ENCODE results near the gene TRABD2B. TPM values are rescaled to one million over a fixed set of nuclear protein-coding genes. Genes with fewer than 3 reads are reported as not detected.

The TRABD2B gene
- total and polyA plus RNA-seq, 2 experiments from 2014 or later, result not detected

DNA sequence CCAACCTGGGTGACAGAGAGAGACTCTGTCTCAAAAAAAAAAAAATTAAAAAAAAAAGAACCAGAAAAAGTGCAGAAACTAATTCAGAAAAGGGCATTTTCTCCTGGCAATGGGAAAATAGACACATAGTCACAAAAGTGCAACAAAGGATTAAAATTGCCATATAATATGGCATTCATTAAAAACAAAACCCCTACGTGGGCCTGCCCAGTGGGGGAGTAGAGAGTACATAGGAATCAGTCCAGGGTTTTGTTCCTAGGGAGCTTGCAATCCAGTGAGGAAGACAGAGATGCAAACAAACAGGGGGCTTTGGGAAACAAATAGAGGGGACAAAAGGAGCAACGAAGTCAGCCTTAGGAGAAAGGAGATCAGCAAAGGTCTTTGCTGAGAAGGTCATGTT is 4.5 kb upstream of the TRABD2B start:
- in situ Hi-C loops (cut with MboI), result no loop called here
- no peak overlapping the region for H3K4me2 ChIP-seq (ENCODE audit: unreplicated experiment)
- TF ChIP-seq EZH2 (IDR thresholded peaks at IDR 0.05; ENCODE audit: insufficient read depth, poor library complexity, severe bottlenecking) (no peak), EZH2phosphoT487 (IDR thresholded peaks at IDR 0.05; ENCODE audit: insufficient read depth, low read depth) (no peak)
- H3K4me1 ChIP-seq (ENCODE audit: insufficient read depth), result no peaks in the 10 kb centered on the region
- no peaks in the 10 kb centered on the region for H3K9me3 ChIP-seq (ENCODE audit: low read depth)
- peaks cover 48% of the 10 kb centered on the region for H3K27me3 ChIP-seq (replicated peaks; ENCODE audit: insufficient read depth)
- no peak overlapping the region for H3K9ac ChIP-seq
- H3K79me2 ChIP-seq (ENCODE audit: insufficient read depth), result no peaks in the 10 kb centered on the region
- H4K20me1 ChIP-seq (ENCODE audit: insufficient read depth), result no peaks in the 10 kb centered on the region
- 21 to 36% methylated on average over 2 of the region's 2 CpGs for WGBS, 2 experiments (ENCODE audit: low coverage in 1 of 2, low lambda C conversion rate in 2 of 2, missing lambda C conversion rate in 2 of 2)
- no peaks in the 10 kb centered on the region for H3K36me3 ChIP-seq (ENCODE audit: low read depth)
- H3K9me2 ChIP-seq (ENCODE audit: insufficient read depth), result no peaks in the 10 kb centered on the region
- H3K4me3 ChIP-seq, result no peak overlapping the region
- no peak overlapping the region for H2AFZ ChIP-seq
- no peaks in the 10 kb centered on the region for H3F3A ChIP-seq (ENCODE audit: insufficient read depth)
- H3K27ac ChIP-seq, result no peak overlapping the region
- no peak for DNase-seq

DNA sequence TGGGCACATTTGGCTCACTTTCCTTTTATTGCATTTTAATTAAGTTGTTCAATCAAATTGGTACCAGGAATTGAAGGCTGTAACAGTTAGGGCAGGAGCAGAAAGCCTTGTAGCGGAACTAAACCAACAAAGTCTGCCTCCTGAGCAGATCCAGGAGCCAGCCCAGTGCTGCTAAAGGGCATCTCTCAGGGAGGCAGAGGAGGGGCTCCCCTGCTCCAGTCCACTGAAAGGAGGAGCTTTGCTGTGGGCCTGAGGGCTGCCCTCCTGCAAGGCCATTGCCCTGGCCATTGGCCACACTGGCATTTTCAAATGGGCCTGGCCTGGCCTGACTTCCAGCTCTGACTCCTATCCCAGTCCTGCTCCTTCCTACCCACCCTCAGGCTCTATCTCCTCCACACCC is 3.7 kb upstream of the TRABD2B start:
- Histone ChIP-seq H3K9me2 (ENCODE audit: insufficient read depth) (no peaks in the 10 kb centered on the region), H3K4me2 (ENCODE audit: unreplicated experiment) (no peak overlapping the region), H3K36me3 (ENCODE audit: low read depth) (no peaks in the 10 kb centered on the region), H2AFZ (no peak overlapping the region), H3K27me3 (replicated peaks; ENCODE audit: insufficient read depth) (peaks cover 50% of the 10 kb centered on the region), H3K79me2 (ENCODE audit: insufficient read depth) (no peaks in the 10 kb centered on the region), H3K27ac (no peak overlapping the region), H3K4me1 (ENCODE audit: insufficient read depth) (no peaks in the 10 kb centered on the region), H3K9me3 (ENCODE audit: low read depth) (no peaks in the 10 kb centered on the region), H4K20me1 (ENCODE audit: insufficient read depth) (no peaks in the 10 kb centered on the region), H3K9ac (no peak overlapping the region), H3F3A (ENCODE audit: insufficient read depth) (no peaks in the 10 kb centered on the region), H3K4me3 (no peak overlapping the region)
- TF ChIP-seq EZH2 (IDR thresholded peaks at IDR 0.05; ENCODE audit: insufficient read depth, poor library complexity, severe bottlenecking), result no peak
- TF ChIP-seq EZH2phosphoT487 (IDR thresholded peaks at IDR 0.05; ENCODE audit: insufficient read depth, low read depth), result no peak
- in situ Hi-C loops (cut with MboI), result no loop called here
- 81 to 87% methylated on average over 1 of the region's 1 CpG for WGBS, 2 experiments (ENCODE audit: low coverage in 1 of 2, low lambda C conversion rate in 2 of 2, missing lambda C conversion rate in 2 of 2)
- DNase-seq, result no peak

DNA sequence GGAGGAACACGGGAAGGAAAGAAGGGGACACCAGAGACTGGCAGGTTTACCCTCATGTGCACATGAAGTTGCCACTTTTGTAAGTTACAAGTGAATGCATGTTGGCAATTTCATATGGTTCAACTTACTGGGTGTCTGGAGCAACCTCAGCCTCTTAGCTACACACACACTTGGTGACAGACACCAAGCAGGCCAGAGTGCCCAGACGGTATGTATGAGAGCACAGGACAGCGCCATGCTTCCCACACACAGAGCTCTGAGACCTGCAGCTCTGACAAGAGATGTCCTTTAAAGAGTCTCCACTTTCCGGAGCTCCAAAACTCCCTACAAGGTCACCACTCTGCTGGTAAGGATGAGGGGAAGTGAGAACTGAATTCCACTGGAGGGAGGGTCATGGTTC is 1.9 kb upstream of the TRABD2B start:
- peaks cover 64% of the 10 kb centered on the region for H3K27me3 ChIP-seq (replicated peaks; ENCODE audit: insufficient read depth)
- no peak overlapping the region for H3K27ac ChIP-seq
- H3K9me3 ChIP-seq (ENCODE audit: low read depth), result no peaks in the 10 kb centered on the region
- DNase-seq, result no peak
- H3K79me2 ChIP-seq (ENCODE audit: insufficient read depth), result no peaks in the 10 kb centered on the region
- in situ Hi-C loops (cut with MboI), result no loop called here
- TF ChIP-seq EZH2phosphoT487 (IDR thresholded peaks at IDR 0.05; ENCODE audit: insufficient read depth, low read depth), result no peak
- TF ChIP-seq EZH2 (IDR thresholded peaks at IDR 0.05; ENCODE audit: insufficient read depth, poor library complexity, severe bottlenecking), result no peak
- H4K20me1 ChIP-seq (ENCODE audit: insufficient read depth), result no peaks in the 10 kb centered on the region
- WGBS, 2 experiments (ENCODE audit: low coverage in 1 of 2, low lambda C conversion rate in 2 of 2, missing lambda C conversion rate in 2 of 2), result 79 to 80% methylated on average over 4 of the region's 4 CpGs
- H2AFZ ChIP-seq, result no peak overlapping the region
- no peak overlapping the region for H3K4me3 ChIP-seq
- no peak overlapping the region for H3K4me2 ChIP-seq (ENCODE audit: unreplicated experiment)
- H3K9me2 ChIP-seq (ENCODE audit: insufficient read depth), result no peaks in the 10 kb centered on the region
- no peak overlapping the region for H3K9ac ChIP-seq
- no peaks in the 10 kb centered on the region for H3K36me3 ChIP-seq (ENCODE audit: low read depth)
- H3K4me1 ChIP-seq (ENCODE audit: insufficient read depth), result no peaks in the 10 kb centered on the region
- no peaks in the 10 kb centered on the region for H3F3A ChIP-seq (ENCODE audit: insufficient read depth)

DNA sequence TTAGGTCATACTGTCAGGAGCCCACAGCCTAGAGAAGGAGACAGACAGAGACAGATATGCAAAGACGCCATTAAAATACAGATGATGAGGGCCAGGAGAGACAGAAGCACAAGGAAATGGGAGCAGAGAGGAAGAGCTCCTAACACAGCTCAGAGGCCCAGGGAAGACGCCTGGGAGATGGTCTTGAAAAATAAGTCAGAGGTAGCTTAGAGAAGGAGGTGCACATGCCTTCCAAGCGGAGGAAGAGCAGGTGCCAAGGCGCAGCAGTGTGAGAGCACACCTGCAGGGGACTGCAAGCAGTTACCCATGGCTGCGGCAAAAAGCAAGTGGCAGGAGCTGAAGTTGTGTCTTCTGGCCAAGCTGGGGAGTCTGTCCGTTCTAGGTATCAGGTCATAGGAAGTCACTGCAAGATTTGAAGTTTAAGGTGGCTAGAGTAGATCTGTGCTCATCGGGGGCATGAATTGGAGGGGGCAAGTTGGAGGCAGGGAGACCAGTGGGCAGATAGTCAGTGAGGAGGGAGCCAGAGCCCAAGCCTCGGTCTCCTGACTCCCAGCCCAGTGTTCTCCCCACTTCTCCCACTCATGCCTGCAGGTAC is 1.3 kb upstream of the TRABD2B start:
- Histone ChIP-seq H3K4me2 (ENCODE audit: unreplicated experiment) (no peak overlapping the region), H3F3A (ENCODE audit: insufficient read depth) (no peaks in the 10 kb centered on the region), H3K79me2 (ENCODE audit: insufficient read depth) (no peaks in the 10 kb centered on the region), H3K27me3 (replicated peaks; ENCODE audit: insufficient read depth) (peaks cover 64% of the 10 kb centered on the region), H4K20me1 (ENCODE audit: insufficient read depth) (no peaks in the 10 kb centered on the region), H2AFZ (no peak overlapping the region), H3K36me3 (ENCODE audit: low read depth) (no peaks in the 10 kb centered on the region), H3K4me1 (ENCODE audit: insufficient read depth) (no peaks in the 10 kb centered on the region), H3K4me3 (no peak overlapping the region), H3K27ac (no peak overlapping the region), H3K9ac (no peak overlapping the region), H3K9me2 (ENCODE audit: insufficient read depth) (no peaks in the 10 kb centered on the region), H3K9me3 (ENCODE audit: low read depth) (no peaks in the 10 kb centered on the region)
- no peak for DNase-seq
- WGBS, 2 experiments (ENCODE audit: low coverage in 1 of 2, low lambda C conversion rate in 2 of 2, missing lambda C conversion rate in 2 of 2), result 76% methylated on average over 8 of the region's 8 CpGs
- in situ Hi-C loops (cut with MboI), result no loop called here
- no peak for TF ChIP-seq EZH2 (IDR thresholded peaks at IDR 0.05; ENCODE audit: insufficient read depth, poor library complexity, severe bottlenecking)
- no peak for TF ChIP-seq EZH2phosphoT487 (IDR thresholded peaks at IDR 0.05; ENCODE audit: insufficient read depth, low read depth)

Data from GM23248 (cell line).